GM21723 (cell line): ENCODE data around the gene CUX1.
"Not testable (repeated sequence)": the region's sequence is repeated elsewhere in the genome, so short reads cannot be mapped to it uniquely, and the experiment has no call there.

Experiments used
- ATAC-seq: cut with Tn5 transposase; IDR thresholded peaks from one replicate; pipeline ENCODE4 v1.9.1; 2021; ENCODE audit warnings: mild to moderate bottlenecking, moderate library complexity; ENCODE audit not compliant: unreplicated experiment

Gene CUX1

DNA sequence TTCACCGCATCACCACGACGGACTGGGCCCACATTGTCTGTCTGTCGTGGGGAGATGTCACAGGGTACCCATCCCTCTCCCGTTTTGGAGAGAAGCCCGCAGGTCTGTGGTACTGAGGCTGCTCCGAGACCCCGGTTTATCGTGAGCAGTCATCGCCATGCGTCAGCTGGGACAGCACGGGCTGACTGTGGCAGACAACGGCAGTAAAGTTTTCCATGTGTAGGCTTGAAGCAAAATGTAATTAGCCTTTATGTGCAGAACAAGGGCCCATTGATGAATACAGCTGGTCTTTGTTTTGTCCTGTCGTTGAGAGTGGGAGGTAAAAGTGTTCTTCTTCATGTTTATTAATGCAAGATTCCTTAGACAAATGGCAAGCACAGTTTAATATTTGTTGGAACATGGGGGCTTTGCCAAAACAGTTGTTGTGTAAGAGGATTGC is 301.8 kb downstream of the CUX1 start:
- no peak for ATAC-seq

DNA sequence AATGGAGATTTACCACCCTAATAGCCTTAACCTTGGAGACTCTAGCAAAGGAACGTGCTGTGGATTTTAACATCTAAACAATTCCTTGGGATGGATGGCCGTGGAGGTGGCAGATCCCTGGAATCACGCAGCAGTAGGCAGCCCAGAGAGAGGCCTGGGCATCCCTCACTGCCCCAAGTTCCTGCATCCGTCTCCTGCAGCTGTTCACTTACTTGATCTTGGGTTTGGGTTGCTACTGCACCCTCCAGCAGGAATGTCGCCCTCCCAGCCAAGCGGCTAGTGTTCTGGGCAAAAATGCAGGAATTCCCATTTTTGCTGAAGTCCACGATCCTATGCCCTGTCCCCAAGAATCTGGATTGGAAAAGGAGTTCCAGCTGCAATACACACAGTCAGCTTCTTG is 302.5 kb downstream of the CUX1 start:
- no peak for ATAC-seq

DNA sequence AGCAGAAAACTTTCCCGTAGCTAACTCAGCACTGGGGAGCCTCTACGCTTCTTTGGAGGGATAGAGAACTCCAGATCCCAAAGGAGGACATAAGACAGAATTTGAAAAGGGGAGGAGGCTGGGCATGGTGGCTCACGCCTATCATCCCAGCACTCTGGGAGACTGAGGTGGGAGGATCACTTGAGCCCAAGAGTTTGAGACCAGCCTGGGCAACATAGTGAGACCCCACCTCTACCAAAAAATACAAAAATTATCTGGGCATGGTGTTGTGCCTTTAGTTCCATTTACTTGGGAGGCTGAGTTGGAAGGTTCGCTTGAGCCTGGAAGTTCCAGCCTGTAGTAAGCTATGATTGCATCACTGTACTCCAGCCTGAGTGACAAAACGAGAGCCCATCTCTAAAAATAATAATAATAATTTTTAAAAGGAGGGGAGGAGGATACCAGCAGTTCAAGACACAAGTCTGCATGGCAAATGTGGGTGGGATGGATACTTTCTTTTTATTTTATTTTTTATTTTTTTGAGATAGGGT is 303.3 kb downstream of the CUX1 start:
- no peak for ATAC-seq

GRCh38 chr7:102122026-102122425 is 304.6 kb downstream of the CUX1 start:
- no peak for ATAC-seq

DNA sequence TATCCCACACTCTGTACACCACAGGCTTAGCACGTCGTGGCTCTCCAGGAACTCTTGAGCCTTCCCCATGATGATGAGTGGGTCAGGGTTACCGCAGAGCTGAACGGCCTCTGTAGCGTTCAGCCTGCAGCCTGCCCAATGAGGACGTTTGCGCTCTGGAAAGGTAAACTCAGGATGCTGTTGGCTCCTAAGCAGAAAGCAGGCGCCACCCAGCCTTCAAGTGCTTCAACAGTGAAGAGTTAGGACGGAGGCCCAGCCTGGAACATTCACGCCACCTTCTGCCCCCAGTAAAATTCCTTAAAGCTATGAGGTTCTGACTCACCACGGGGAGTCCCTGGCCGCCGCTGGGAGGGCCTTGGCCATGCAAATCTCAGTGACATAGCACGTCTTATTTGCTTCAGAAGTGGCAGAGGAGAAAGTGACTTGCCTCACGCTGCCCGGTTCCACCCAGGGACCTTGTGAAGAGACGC is 307.7 kb downstream of the CUX1 start:
- peak; percentile 78 for ATAC-seq

DNA sequence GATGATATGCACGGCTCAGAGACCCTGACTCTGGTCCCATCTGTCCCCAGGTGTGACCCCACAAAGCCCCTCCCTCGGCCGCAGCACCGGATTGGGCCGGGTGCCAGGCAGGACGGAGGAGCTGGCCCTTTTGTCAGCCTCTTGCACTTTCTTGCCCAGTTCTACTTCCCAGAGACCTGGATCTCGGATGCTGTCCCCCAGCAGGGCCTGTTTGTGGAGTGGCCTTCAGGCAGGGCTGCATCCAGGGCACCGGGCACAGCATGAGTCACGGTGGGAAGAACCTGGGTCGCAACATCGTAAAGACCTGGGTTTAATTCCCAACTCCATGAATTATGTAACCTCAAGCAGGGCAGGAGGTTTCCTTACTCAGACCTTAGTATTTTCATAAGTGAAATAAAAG is 310.9 kb downstream of the CUX1 start:
- no peak for ATAC-seq

- ATAC-seq: no peak
Observed at GRCh38 chr7:102129636-102130370, 312.4 kb downstream of the CUX1 start.

- ATAC-seq: no peak
Observed at GRCh38 chr7:102132209-102132752, 314.9 kb downstream of the CUX1 start.

DNA sequence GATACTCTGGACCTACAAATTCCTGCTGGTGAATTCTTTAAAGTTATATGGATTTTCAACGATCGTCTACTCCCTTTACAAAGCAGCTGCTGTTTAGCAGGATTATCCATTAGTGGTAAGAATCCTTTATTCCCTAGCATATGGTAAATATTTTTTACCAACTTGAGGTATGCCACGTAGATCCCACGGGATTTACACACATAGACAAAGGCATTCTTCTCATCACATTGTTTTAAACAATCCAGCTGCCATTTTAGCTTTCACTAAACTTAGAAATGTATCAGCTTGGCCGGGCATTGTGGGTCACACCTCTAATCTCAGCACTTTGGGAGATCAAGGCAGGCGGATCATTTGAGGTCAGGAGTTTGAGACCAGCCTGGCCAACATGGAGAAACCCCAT is 321.2 kb downstream of the CUX1 start:
- no peak for ATAC-seq

- no peak for ATAC-seq
Observed at GRCh38 chr7:102140952-102141370, 323.5 kb downstream of the CUX1 start.

DNA sequence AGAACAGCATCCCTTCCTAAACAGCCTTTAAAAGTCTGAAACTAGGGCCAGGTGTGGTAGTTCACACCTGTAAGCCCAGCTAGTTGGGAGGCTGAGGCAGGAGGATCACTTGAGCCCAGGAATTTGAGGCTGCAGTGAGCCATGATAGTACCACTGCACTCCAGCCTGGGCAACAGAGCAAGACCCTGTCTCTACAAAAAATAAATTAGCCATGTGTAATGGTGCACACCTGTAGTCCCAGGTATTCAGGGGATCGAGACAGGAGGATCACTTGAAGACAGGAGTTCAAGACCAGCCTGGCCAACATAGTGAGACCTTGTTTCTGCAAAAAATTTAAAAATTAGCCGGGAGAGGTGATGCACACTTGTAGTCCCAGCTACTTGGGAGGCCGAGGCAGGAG is 325.0 kb downstream of the CUX1 start:
- ATAC-seq: not testable (repeated sequence)

- no peak for ATAC-seq
Observed at GRCh38 chr7:102146122-102146521, 328.7 kb downstream of the CUX1 start.

GRCh38 chr7:102147008-102147407 is 329.6 kb downstream of the CUX1 start:
- no peak for ATAC-seq

DNA sequence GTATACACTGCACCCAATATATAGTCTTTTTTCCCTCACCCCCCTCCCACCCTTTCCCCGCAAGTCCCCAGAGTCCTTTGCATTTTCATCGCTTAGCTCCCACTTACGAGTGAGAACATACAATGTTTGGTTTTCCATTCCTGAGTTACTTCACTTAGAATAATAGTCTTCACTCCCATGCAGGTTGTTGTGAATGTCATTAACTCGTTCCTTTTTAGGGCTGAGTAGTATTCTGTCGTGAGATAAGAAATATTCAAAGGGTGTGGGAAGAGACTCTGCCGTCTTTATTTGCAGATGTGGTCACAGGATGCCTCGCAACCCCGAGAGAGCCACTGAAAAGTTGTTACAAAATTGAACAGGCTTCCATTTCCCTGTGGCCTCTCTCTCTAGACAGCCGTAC is 331.4 kb downstream of the CUX1 start:
- ATAC-seq: no peak

DNA sequence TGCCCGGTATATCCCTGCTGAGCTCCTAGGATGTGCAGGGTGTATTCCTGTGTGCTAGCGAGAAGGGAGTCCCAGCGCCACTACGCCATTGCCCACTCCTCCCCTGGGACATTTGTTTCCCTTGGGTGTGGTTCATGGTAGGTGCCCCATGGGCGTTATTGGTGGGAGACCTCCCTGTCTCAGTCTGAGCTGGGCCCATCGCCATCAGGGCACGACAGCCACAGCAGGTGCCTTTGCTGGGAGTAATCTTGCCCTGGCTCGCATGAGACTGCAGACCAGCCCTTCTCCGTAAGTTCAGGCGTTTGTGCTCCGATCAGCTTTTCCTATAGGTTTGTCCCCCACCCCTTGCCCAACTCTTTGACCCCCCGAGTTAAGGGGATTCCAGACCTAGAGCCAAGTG is 332.0 kb downstream of the CUX1 start:
- no peak for ATAC-seq

DNA sequence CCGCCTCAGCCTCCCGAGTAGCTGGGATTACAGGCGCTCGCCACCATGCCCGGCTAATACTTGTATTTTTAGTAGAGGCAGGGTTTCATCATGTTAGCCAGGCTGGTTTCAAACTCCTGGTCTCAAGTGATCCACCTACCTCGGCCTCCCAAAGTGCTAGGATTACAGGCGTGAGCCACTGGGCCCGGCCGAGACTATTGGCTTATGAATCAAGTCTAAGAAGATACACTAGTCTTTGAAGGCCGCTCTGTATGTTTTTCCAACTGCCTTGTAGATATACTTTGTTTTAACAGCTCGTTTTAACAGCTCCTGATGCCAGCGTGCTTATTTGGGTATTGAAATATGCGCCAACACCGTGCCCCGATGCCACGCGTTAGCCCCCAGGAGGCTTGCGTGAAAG is 332.8 kb downstream of the CUX1 start:
- ATAC-seq: no peak

- ATAC-seq: no peak
Observed at GRCh38 chr7:102152672-102153598, 335.5 kb downstream of the CUX1 start.

- ATAC-seq: no peak
Observed at GRCh38 chr7:102153599-102153946, 336.1 kb downstream of the CUX1 start.

DNA sequence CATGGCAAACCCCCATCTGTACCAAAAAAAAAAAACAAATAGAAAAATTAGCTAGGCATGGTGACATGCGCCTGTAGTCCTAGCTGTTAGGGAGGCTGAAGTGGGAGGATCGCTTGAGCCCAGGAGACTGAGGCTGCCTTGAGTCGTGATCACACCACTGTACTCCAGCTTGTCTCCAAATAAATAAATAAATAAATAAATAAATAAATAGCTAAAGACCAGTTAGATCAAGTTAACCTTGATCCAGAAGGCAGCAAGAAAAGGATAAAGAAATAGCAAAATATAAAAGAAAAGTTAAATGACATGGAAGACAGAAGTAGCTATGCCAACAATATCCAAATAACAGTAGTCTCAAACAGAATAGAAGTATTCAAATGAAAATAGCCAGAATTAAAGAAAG is 337.0 kb downstream of the CUX1 start:
- ATAC-seq: no peak

DNA sequence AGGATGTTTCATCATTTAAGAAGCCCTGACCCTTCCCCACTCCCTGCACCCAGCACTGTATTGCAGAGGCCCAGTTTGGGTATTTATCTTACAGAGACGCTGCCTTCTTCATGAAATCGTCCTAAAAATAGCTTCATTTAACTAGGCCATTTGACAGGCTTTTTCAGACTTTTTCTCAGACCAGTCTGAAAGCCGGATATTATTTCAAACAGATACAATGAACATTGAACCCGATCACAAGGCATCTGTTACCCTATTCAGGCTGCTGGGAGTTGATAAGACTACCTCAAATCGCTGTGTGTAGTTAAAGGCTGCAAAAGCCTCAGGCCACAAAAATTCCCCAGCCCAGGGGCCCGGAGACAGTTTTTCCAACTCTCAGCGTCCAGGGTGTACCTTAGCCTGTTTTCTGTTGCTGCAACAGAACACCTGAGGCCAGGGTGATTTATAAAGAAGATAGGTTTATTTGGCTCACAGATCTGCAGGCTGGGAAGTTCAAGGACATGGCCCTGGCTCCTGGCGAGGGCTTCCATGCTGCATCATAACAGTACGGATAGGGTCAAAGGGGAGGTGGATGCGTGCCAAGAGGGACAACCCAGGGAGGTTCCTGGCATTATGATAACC is 338.5 kb downstream of the CUX1 start:
- ATAC-seq: no peak

DNA sequence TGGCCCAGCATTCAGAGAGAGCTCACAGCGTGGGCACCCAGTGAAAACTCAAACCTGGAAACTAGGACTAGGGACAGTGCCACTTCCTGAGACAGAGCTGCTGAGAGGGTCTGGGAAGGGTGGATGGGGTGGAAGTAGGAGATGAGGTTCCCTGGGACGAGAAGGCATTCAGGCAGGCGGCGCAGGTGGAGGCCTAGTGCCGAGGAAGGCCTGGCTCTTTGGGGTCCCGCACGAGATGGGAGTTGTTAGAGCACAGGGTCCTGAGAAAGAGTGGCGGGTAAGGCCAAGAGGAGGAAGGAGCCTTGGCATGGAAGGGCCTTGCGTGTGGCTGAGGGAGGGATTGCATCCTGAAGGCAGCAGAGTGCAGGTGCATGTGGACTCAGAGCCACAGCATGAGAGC is 339.4 kb downstream of the CUX1 start:
- no peak for ATAC-seq
